SK-N-SH (cell line): Measurements from ENCODE around the gene RASAL2. TPM values are rescaled to one million over a fixed set of nuclear protein-coding genes. Genes with fewer than 3 reads are reported as not detected.

ENCODE experiments used
- CTCF ChIA-PET: fragments of 300-600, 350-600 bp; formaldehyde crosslinking; extraction: SDS; loops from one replicate; lab custom pipeline; 2021; lab: Yijun Ruan, JAX
- POLR2A ChIA-PET: fragments of 350-600 bp; sonication (Branson Sonifier 250); formaldehyde crosslinking; extraction: SDS; loops from one replicate; lab custom pipeline; 2020; ENCODE audit warnings: antibody characterized with exemption, inconsistent platforms; lab: Yijun Ruan, JAX
- DNase-seq: peaks from one replicate; pipeline ENCODE4 v3.0.0; 2012
- H2AFZ ChIP-seq: fragments of 200-600 bp; sonication (generic); 2 replicates; pipeline ENCODE4 v1.8.1; 2016; ENCODE audit warnings: antibody characterized with exemption, mild to moderate bottlenecking, low read depth
- H3F3A ChIP-seq: fragments of 200-600 bp; sonication (generic); replicated peaks from 2 replicates; pipeline ENCODE3; 2016; ENCODE audit warnings: antibody characterized with exemption, mild to moderate bottlenecking; ENCODE audit not compliant: insufficient read depth
- H3K27ac ChIP-seq, 2 experiments: fragments of 200-500 bp in 1 of 2; fragments of 200-600 bp in 1 of 2; sonication (Bioruptor generic) in 1 of 2; sonication (generic), shearing (Covaris generic) in 1 of 2; 2 replicates each; pipeline versions ENCODE4 v1.5.1 to v1.6.1; 2014 to 2016; ENCODE audit warnings: low read depth in 2 of 2, inconsistent platforms in 1 of 2, low read length in 1 of 2, mild to moderate bottlenecking in 1 of 2, mixed read lengths in 1 of 2
- H3K27me3 ChIP-seq: fragments of 200-600 bp; sonication (generic), shearing (Covaris generic); 2 replicates; pipeline ENCODE4 v1.6.1; 2016; ENCODE audit warnings: mixed run types; ENCODE audit not compliant: insufficient read depth
- H3K36me3 ChIP-seq, 2 experiments: fragments of 200-500 bp in 1 of 2; fragments of 200-600 bp in 1 of 2; sonication (Bioruptor generic) in 1 of 2; sonication (generic) in 1 of 2; replicated peaks in 1 of 2; 2 replicates each; pipeline versions ENCODE3 to v1.5.1; 2014 to 2016; ENCODE audit warnings: low read length in 1 of 2, mild to moderate bottlenecking in 1 of 2; ENCODE audit not compliant: insufficient read depth in 2 of 2, control insufficient read depth in 1 of 2
- H3K4me1 ChIP-seq, 2 experiments: fragments of 200-500 bp in 1 of 2; fragments of 200-600 bp in 1 of 2; sonication (Bioruptor generic) in 1 of 2; sonication (generic), shearing (Covaris generic) in 1 of 2; 2 replicates each; pipeline versions ENCODE4 v1.5.1 to v1.6.1; 2014 to 2016; ENCODE audit warnings: low read depth in 1 of 2, low read length in 1 of 2, mixed run types in 1 of 2; ENCODE audit not compliant: insufficient read depth in 2 of 2, control insufficient read depth in 1 of 2
- H3K4me2 ChIP-seq: fragments of 200-600 bp; sonication (generic), shearing (Covaris generic); 2 replicates; pipeline ENCODE4 v1.6.1; 2017; ENCODE audit warnings: mixed run types
- H3K4me3 ChIP-seq, 2 experiments: fragments of 200-500 bp in 1 of 2; fragments of 200-600 bp in 1 of 2; sonication (Bioruptor generic) in 1 of 2; sonication (generic), shearing (Covaris generic) in 1 of 2; 2 replicates each; pipeline versions ENCODE4 v1.5.1 to v1.8.1; 2014 to 2016; ENCODE audit warnings: low read depth in 2 of 2, inconsistent platforms in 1 of 2, low read length in 1 of 2, mild to moderate bottlenecking in 1 of 2, mixed read lengths in 1 of 2, moderate library complexity in 1 of 2
- H3K79me2 ChIP-seq: fragments of 200-600 bp; sonication (generic); 2 replicates; pipeline ENCODE4 v1.8.1; 2017; ENCODE audit warnings: mild to moderate bottlenecking; ENCODE audit not compliant: insufficient read depth
- H3K9ac ChIP-seq: fragments of 200-600 bp; sonication (generic); 2 replicates; pipeline ENCODE4 v1.6.1; 2017; ENCODE audit warnings: mixed run types
- H3K9me2 ChIP-seq: fragments of 200-600 bp; sonication (generic); 2 replicates; pipeline ENCODE4 v1.6.1; 2017; ENCODE audit warnings: mixed run types
- H3K9me3 ChIP-seq: fragments of 200-600 bp; sonication (generic); 2 replicates; pipeline ENCODE4 v1.6.1; 2017; ENCODE audit warnings: mixed run types, mild to moderate bottlenecking, moderate library complexity
- H4K20me1 ChIP-seq: fragments of 200-600 bp; sonication (generic); 2 replicates; pipeline ENCODE4 v1.6.1; 2017; ENCODE audit warnings: mild to moderate bottlenecking, mixed run types; ENCODE audit not compliant: insufficient read depth
- EZH2phosphoT487 ChIP-seq: fragments of 200-600 bp; sonication (generic); IDR thresholded peaks from 2 replicates; pipeline ENCODE4 v1.6.1; 2017; ENCODE audit warnings: low read depth, mixed run types, mild to moderate bottlenecking, antibody characterized with exemption, moderate library complexity, borderline replicate concordance
- FOSL2 ChIP-seq: IDR thresholded peaks from 2 replicates; pipeline ENCODE4 v1.4.0; 2012; ENCODE audit warnings: low read depth, mild to moderate bottlenecking, moderate library complexity, borderline replicate concordance
- FOXM1 ChIP-seq: IDR thresholded peaks from 2 replicates; pipeline ENCODE4 v1.4.0; 2012; ENCODE audit warnings: low read depth, mild to moderate bottlenecking
- GABPA ChIP-seq: IDR thresholded peaks from 2 replicates; pipeline ENCODE4 v1.4.0; 2012; ENCODE audit warnings: low read depth, mild to moderate bottlenecking
- JUND ChIP-seq: IDR thresholded peaks from 2 replicates; pipeline ENCODE4 v1.4.0; 2012
- MAX ChIP-seq: IDR thresholded peaks from 2 replicates; pipeline ENCODE4 v1.4.0; 2012; ENCODE audit warnings: low read depth
- NFIC ChIP-seq: IDR thresholded peaks from 2 replicates; pipeline ENCODE4 v1.4.0; 2012; ENCODE audit warnings: borderline replicate concordance
- PBX3 ChIP-seq: IDR thresholded peaks from 2 replicates; pipeline ENCODE4; 2012
- POLR2AphosphoS5 ChIP-seq: IDR thresholded peaks from 2 replicates; pipeline ENCODE4 v1.6.1; 2012; ENCODE audit warnings: low read depth, low read length
- RCOR1 ChIP-seq: fragments of 150-350 bp; IDR thresholded peaks from 2 replicates; pipeline ENCODE4 v1.6.1; 2017; ENCODE audit warnings: antibody characterized with exemption, low read length
- TAF1 ChIP-seq: IDR thresholded peaks from 2 replicates; pipeline ENCODE4 v1.6.1; 2012; ENCODE audit warnings: low read depth, mild to moderate bottlenecking, low read length, moderate library complexity, borderline replicate concordance
- USF1 ChIP-seq: IDR thresholded peaks from 2 replicates; pipeline ENCODE4 v1.4.0; 2012; ENCODE audit warnings: low read depth, borderline replicate concordance
- YY1 ChIP-seq: IDR thresholded peaks from 2 replicates; pipeline ENCODE4 v1.4.0; 2012; ENCODE audit warnings: low read depth, mild to moderate bottlenecking
- ZBTB33 ChIP-seq: IDR thresholded peaks from 2 replicates; pipeline ENCODE4 v1.4.0; 2012; ENCODE audit warnings: low read depth, borderline replicate concordance
- WGBS: methylation state at CpG from one replicate; pipeline ENCODE4 v1.1.6; 2017; ENCODE audit warnings: low lambda C conversion rate; 5-methylcytosine and 5-hydroxymethylcytosine counted together
- polyA plus RNA-seq, 3 experiments: library from polyadenylated mRNA; depleted of rRNA; stranded (reverse); fragments of >200 nt; gene quantifications; 2 replicates each; pipeline ENCODE4 v1.2.3, GENCODE V29; 2012

RASAL2 gene
- polyA plus RNA-seq, 1 of the 3 experiments (the other 2 are of a cell fraction) = 6.9 TPM

- H4K20me1 ChIP-seq = no peaks in the 10 kb centered on the region
- no peak overlapping the region for H3K9ac ChIP-seq
- H3K27me3 ChIP-seq = no peaks in the 10 kb centered on the region
- H3K4me3 ChIP-seq = no peak overlapping the region
- H3K4me2 ChIP-seq = no peak overlapping the region
- H3K9me3 ChIP-seq = no peaks in the 10 kb centered on the region
- ChIA-PET POLR2A (no interaction called here), CTCF (no interaction called here)
- H3K79me2 ChIP-seq = peaks cover 61% of the 10 kb centered on the region
- no peak overlapping the region for H3K27ac ChIP-seq
- H3K4me1 ChIP-seq = no peaks in the 10 kb centered on the region
- no peak for DNase-seq
- no peaks in the 10 kb centered on the region for H3F3A ChIP-seq
- H2AFZ ChIP-seq = no peak overlapping the region
- TF ChIP-seq GABPA = no peak
- TF ChIP-seq FOXM1 = no peak
- TF ChIP-seq RCOR1 = no peak
- TF ChIP-seq FOSL2 = no peak
- no peak for TF ChIP-seq YY1
- TF ChIP-seq TAF1 = no peak
- TF ChIP-seq PBX3 = no peak
- no peak for TF ChIP-seq POLR2AphosphoS5
- no peak for TF ChIP-seq JUND
- no peak for TF ChIP-seq NFIC
- no peak for TF ChIP-seq MAX
- no peak for TF ChIP-seq EZH2phosphoT487
- no peak for TF ChIP-seq USF1
- no peak for TF ChIP-seq ZBTB33
- H3K9me2 ChIP-seq = no peaks in the 10 kb centered on the region
- 98% methylated on average over 5 of the region's 5 CpGs for WGBS
- H3K36me3 ChIP-seq = no peaks in the 10 kb centered on the region
Observed at GRCh38 chr1:178230881-178231409, 137.0 kb downstream of the RASAL2 start.

- H3K9ac ChIP-seq = no peak overlapping the region
- H3K27ac ChIP-seq = no peak overlapping the region
- POLR2A ChIA-PET = no interaction called here
- H3K36me3 ChIP-seq = no peaks in the 10 kb centered on the region
- H3K79me2 ChIP-seq = peaks cover 63% of the 10 kb centered on the region
- no peaks in the 10 kb centered on the region for H3K4me1 ChIP-seq
- TF ChIP-seq FOSL2 = no peak
- CTCF ChIA-PET = no interaction called here
- no peaks in the 10 kb centered on the region for H3K27me3 ChIP-seq
- no peak for DNase-seq
- no peak overlapping the region for H3K4me3 ChIP-seq
- no peaks in the 10 kb centered on the region for H4K20me1 ChIP-seq
- no peaks in the 10 kb centered on the region for H3K9me3 ChIP-seq
- H3F3A ChIP-seq = no peaks in the 10 kb centered on the region
- H2AFZ ChIP-seq = no peak overlapping the region
- no peak overlapping the region for H3K4me2 ChIP-seq
- no peaks in the 10 kb centered on the region for H3K9me2 ChIP-seq
Observed at GRCh38 chr1:178232108-178232507, 138.2 kb downstream of the RASAL2 start.
